ENCODE data around the gene ZNF396. TPM values are rescaled to one million over a fixed set of nuclear protein-coding genes. Genes with fewer than 3 reads are reported as not detected.

Gene ZNF396
- total RNA-seq (4.0 TPM), polyA plus RNA-seq (1.3 TPM)

DNA sequence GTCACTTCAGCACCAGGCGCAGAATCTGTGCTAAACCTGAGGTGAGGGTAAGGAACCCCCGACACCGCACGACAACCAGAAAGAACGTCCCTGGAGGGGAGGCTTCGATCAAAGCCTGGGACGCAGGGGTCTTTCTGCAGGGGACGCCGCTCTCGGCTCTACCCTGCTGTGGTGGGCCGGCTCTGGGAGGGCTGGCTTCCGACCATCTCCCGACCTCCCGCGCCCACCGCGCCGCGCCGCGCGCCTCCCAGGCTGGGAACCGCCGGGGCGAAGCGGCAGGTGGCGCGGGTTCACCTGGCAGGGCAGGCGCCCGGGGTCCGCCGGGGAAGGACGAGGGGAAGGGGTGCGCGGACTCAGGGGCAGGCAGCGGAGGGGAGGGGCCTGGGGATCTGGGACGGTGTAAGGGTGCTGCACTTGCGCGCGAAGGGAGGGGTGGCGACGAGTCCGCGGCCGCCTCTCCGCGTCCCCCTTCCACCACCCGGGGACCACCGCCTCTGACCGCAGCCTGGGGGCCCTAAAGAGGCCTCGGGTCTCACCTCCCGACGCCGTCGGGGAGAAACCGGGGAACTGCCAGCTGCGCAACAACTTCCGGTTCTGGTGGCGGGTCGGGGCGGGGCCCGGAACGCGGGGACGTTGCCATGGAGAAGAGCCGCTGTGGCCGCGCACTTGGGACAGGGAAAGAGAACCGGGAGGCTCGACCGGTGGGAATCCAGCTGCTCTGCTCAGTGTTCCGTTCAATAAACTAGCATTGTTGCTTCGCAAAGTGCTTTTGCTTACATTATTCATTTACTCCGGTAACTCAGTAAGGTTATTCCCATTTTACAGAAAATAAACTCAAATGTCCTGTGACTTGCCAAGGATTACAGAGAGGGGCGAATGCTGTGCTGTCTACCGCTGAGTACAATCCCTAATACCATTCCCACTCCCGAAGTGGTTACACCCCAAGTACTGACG lies at the start of gene ZNF396:
Gene ZNF396, minus strand, starts transcription at position 596 of the 954 bp plus-strand sequence. CDS start 3,045 bp downstream, outside the sequence.
- peak; percentile 17 for DNase-seq (ENCODE audit: extremely low spot score)
- 3% methylated on average over 78 of the region's 78 CpGs for WGBS
- Histone ChIP-seq H3K36me3 (ENCODE audit: insufficient read depth) (no peaks in the 10 kb centered on the region), H3K27ac (ENCODE audit: low read depth) (no peak within 1 kb of the TSS), H3K4me1 (ENCODE audit: insufficient read depth) (no peaks in the 10 kb centered on the region), H3K4me3 (ENCODE audit: low read depth, low read length) (peak within 1 kb of the TSS; percentile 89)

DNA sequence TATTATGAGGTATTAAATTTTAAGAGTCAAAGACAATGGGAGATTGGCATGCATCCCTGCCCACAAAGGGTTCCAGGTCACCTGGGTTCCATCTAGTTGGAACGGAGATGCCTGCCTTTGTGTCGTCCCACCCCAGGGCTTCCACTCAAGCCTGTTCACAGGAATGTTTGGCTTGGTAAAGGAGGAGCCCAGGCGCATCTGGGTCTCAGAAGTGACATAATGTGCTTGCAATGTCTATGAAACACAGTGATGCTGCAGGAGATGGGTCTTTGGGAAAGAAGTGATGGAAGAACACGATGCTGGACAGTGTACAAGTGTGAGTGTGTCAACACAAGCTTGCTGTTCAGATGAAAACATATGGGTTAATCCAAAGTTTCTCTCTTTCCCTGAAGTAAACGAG lies 49.6 kb upstream of the ZNF396 start:
- 83% methylated on average over 5 of the region's 5 CpGs for WGBS
- DNase-seq (ENCODE audit: extremely low spot score): no peak
- H3K4me1 ChIP-seq (ENCODE audit: insufficient read depth): no peaks in the 10 kb centered on the region
- H3K4me3 ChIP-seq (ENCODE audit: low read depth, low read length): no peak overlapping the region
- no peak overlapping the region for H3K27ac ChIP-seq (ENCODE audit: low read depth)
- no peaks in the 10 kb centered on the region for H3K36me3 ChIP-seq (ENCODE audit: insufficient read depth)

DNA sequence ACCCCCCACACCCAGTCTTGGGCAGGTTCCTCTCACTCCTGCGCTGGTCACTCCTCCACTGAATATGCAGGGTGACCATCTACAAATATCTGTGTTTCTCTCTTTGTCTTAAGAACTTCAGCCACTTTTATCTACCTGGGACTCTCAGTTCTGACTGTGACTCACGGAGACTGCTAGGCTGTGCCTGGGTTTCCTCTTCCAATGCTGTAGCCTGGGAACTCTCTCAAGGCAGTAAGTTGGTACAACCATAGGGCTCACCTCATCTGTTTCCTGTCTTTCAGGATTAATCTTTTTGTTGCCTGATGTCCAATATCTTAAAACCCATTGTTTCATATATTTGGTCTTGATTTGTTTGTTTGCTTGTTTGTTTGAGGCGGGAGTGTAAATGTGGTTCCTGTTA lies 47.2 kb upstream of the ZNF396 start:
- no peak for DNase-seq (ENCODE audit: extremely low spot score)
- Histone ChIP-seq H3K4me3 (ENCODE audit: low read depth, low read length) (no peak overlapping the region), H3K27ac (ENCODE audit: low read depth) (no peak overlapping the region), H3K4me1 (ENCODE audit: insufficient read depth) (no peaks in the 10 kb centered on the region), H3K36me3 (ENCODE audit: insufficient read depth) (no peaks in the 10 kb centered on the region)
- 82% methylated on average over 3 of the region's 3 CpGs for WGBS

DNA sequence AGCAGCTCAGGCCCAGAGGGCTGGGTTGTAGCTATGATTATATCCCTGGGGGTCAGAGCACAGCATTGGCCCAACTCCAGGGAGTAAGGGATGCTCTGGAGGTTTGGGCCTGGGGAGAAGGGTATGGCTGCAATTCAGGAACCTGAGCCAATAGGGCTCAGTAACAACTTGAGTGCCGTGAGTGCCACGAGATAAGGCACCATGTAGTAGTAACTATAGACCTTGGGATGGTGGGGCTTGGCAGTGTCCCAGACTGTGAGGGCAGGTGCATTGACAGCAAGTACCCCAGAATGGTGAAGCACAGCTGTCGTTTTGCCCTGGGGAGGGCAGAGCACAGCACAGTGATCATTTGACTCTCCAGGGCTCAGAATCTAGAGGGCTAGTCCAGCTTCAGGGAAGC lies 45.1 kb upstream of the ZNF396 start:
- no peak overlapping the region for H3K4me3 ChIP-seq (ENCODE audit: low read depth, low read length)
- H3K27ac ChIP-seq (ENCODE audit: low read depth): no peak overlapping the region
- 52% methylated on average over 3 of the region's 3 CpGs for WGBS
- DNase-seq (ENCODE audit: extremely low spot score): no peak
- no peaks in the 10 kb centered on the region for H3K4me1 ChIP-seq (ENCODE audit: insufficient read depth)
- H3K36me3 ChIP-seq (ENCODE audit: insufficient read depth): no peaks in the 10 kb centered on the region

DNA sequence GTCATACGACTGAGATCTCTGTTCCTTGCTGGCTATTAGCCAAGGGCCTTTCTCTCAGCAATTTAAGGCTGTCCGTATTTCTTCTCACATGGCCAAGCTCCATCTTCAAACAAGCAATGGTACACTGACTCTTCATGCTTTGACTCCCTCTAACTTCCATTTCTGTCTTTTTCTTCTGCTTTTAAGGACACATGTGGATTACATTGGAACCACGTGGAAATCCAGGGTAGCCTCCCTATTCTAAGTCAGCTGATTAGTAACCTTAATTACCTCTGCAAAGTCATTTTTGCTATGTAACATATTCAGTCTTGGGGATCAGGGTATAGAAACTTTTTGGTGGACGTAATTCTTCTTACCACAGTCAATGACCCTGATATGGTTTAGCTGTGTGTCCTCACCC lies 41.5 kb upstream of the ZNF396 start:
- Histone ChIP-seq H3K4me1 (ENCODE audit: insufficient read depth) (no peaks in the 10 kb centered on the region), H3K4me3 (ENCODE audit: low read depth, low read length) (no peak overlapping the region), H3K36me3 (ENCODE audit: insufficient read depth) (no peaks in the 10 kb centered on the region), H3K27ac (ENCODE audit: low read depth) (no peak overlapping the region)
- WGBS: 84% methylated on average over 4 of the region's 4 CpGs
- no peak for DNase-seq (ENCODE audit: extremely low spot score)

DNA sequence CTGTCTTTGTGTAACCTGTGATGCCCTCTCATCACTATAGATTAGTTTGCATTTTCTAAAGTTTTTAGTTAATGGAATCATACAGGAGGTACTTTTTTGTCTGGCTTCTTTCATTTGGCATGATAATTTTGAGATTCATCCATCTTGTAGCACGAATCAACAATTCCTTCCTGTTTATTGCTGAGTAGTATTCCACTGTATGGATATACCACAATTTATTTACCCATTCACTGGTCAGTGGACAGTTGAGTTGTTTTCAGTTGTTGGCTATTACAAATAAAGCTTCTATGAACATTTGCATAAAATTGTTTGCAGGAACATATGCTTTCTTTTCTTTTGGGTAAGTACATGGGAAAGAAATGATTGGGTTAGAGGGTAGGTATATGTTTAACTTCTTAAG lies 40.1 kb upstream of the ZNF396 start:
- no peak for DNase-seq (ENCODE audit: extremely low spot score)
- 59% methylated on average over 1 of the region's 1 CpG for WGBS
- H3K4me1 ChIP-seq (ENCODE audit: insufficient read depth): no peaks in the 10 kb centered on the region
- no peaks in the 10 kb centered on the region for H3K36me3 ChIP-seq (ENCODE audit: insufficient read depth)
- H3K27ac ChIP-seq (ENCODE audit: low read depth): no peak overlapping the region
- H3K4me3 ChIP-seq (ENCODE audit: low read depth, low read length): no peak overlapping the region

DNA sequence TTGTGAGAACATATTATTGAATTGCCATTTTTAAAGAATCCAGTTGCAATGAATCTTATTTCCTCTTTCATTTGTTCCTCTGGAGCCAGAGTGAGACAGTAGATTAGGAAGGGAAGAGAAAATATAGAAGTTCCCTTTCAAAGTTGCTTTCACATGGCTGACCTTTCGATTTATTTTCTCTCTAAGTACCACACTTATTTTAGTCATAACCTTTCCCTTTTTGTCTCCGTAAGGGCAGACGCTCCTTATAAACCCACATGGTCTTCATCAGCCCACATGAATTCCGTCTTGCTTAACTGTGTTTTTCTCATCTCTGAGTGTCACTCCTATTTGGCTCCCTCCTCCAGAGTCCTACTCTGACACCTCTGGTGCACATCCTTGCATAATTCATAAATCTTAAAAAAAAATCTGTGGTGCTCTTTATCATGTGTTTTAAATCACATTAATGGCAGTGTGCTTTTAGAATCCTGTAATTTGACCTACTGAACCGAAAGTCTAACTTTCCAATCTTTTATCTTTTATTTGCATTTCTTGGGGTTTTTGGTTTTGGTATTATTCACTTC lies 38.5 kb upstream of the ZNF396 start:
- H3K4me1 ChIP-seq (ENCODE audit: insufficient read depth): no peaks in the 10 kb centered on the region
- WGBS: 37% methylated on average over 5 of the region's 5 CpGs
- no peak overlapping the region for H3K4me3 ChIP-seq (ENCODE audit: low read depth, low read length)
- H3K27ac ChIP-seq (ENCODE audit: low read depth): no peak overlapping the region
- no peak for DNase-seq (ENCODE audit: extremely low spot score)
- no peaks in the 10 kb centered on the region for H3K36me3 ChIP-seq (ENCODE audit: insufficient read depth)

DNA sequence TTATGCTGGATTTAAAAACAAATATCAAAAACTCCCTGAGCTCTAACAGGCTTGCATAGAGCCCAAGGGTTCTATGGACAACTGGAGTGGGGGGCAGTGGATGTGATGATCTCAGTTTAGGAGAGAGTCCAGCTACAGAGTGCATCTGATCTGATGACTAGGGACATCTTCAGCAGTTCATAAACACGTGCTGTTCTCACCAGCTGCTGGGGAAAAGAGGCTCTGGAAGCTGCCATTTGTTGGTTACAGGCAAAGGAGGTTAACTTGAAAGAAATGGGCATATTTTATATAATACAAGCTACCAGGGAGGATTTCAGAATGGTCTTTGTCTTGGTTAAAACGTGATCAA lies 36.0 kb upstream of the ZNF396 start:
- H3K36me3 ChIP-seq (ENCODE audit: insufficient read depth): no peaks in the 10 kb centered on the region
- no peak overlapping the region for H3K27ac ChIP-seq (ENCODE audit: low read depth)
- WGBS: 29% methylated on average over 2 of the region's 2 CpGs
- no peak overlapping the region for H3K4me3 ChIP-seq (ENCODE audit: low read depth, low read length)
- H3K4me1 ChIP-seq (ENCODE audit: insufficient read depth): no peaks in the 10 kb centered on the region
- no peak for DNase-seq (ENCODE audit: extremely low spot score)

DNA sequence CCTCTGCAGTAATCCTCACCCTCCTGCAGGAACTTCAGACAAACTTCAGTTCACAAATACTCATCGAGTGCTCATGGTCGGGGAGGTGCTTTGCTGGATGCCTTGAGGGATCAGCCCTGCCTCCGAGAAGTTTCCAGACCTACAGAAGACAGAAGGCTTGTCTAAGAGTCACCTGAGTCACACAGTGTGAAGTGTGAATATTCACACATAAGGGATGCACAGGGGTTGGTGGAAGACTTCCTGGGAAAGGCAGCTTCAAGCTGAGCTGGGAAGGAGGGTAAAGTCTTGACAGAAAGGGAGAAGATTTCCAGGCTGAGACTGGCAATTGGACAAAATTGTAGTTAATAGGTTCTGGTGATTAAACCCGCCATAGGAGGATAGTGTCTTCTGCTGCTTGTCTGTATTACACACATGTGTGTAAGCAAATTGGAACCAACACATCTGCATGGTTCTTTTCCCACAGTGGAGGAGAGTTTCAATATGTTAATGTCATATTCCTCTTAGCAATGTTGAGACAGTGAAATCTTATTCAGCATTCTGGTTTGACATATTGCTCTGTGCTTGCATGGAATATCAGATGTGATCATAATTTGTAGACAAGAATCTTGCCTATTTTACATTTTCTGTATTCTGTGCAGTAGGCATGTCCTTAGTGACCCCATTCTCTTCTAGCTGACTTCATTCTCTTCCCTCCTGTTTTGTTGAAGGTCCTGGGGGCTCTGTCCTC lies 34.7 kb upstream of the ZNF396 start:
- no peaks in the 10 kb centered on the region for H3K36me3 ChIP-seq (ENCODE audit: insufficient read depth)
- H3K27ac ChIP-seq (ENCODE audit: low read depth): no peak overlapping the region
- DNase-seq (ENCODE audit: extremely low spot score): no peak
- no peaks in the 10 kb centered on the region for H3K4me1 ChIP-seq (ENCODE audit: insufficient read depth)
- 81% methylated on average over 4 of the region's 4 CpGs for WGBS
- no peak overlapping the region for H3K4me3 ChIP-seq (ENCODE audit: low read depth, low read length)

DNA sequence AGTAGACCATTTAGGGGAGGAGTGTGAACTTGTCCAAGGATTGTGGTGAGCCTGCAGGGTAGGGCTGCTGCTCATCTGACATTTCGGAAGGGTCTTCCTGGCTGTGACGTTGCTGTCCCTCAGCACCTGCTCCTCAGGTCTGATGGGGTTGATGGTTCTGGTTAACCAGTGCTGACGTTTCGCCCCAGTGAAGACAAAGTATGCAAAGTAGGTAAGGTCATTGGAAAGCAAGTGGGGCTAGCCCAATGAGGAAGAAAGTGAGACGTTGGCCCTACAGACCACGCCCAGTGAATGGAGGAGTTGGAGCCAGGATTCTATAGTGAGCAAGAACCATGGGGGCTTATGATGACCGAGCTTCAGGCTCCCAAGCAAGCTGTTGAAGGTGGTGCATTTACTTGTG lies 33.4 kb upstream of the ZNF396 start:
- WGBS: 82% methylated on average over 7 of the region's 7 CpGs
- H3K4me3 ChIP-seq (ENCODE audit: low read depth, low read length): no peak overlapping the region

DNA sequence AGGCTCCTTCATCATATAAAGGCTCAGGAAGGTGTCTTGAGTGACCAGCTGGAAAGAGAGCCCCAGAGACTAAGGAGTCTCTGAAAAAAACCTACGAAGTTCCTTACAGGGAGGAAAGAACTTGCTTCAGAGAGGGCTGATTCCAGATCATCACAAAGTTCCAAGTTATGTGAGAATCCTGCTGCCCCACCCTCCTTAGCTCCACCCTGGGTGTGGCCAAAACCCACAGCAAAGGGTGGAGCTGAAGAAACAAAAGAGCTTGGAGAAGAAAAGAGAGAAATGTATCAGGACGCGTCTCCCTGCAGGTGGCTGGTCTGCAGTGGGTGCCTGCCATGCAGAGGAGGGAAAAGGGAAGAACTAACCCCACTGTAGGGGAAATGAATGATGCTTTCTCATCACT lies 32.8 kb upstream of the ZNF396 start:
- H3K4me1 ChIP-seq (ENCODE audit: insufficient read depth): no peaks in the 10 kb centered on the region
- WGBS: 73% methylated on average over 3 of the region's 3 CpGs
- H3K36me3 ChIP-seq (ENCODE audit: insufficient read depth): no peaks in the 10 kb centered on the region
- no peak for DNase-seq (ENCODE audit: extremely low spot score)
- no peak overlapping the region for H3K27ac ChIP-seq (ENCODE audit: low read depth)
- H3K4me3 ChIP-seq (ENCODE audit: low read depth, low read length): no peak overlapping the region

More for the DNA sequence above, 33.4 kb upstream of the ZNF396 start:
- no peak overlapping the region for H3K27ac ChIP-seq (ENCODE audit: low read depth)
- H3K36me3 ChIP-seq (ENCODE audit: insufficient read depth): no peaks in the 10 kb centered on the region
- no peak for DNase-seq (ENCODE audit: extremely low spot score)
- H3K4me1 ChIP-seq (ENCODE audit: insufficient read depth): no peaks in the 10 kb centered on the region

DNA sequence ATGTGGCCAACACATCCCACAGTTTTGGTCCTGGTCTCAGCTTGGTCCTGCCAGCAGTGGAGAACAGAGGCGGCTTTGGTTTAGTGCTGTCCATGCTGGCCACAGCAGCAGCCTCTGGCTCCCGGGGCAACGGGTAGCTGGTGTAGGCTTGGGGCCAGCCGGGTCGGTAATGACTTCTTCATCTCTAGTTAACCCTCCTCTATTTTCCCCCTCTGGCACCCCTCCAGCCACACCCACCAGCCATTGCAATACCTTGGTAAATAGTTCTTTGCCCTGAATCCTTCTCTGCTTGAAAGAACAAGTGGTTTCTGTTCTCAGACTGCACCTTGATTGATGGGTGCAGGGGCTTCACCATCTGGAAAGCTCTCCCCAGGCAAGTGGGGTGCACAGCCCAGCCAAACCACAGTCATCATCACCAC lies 31.7 kb upstream of the ZNF396 start:
- DNase-seq (ENCODE audit: extremely low spot score): peak; percentile 29
- WGBS: 84% methylated on average over 5 of the region's 5 CpGs
- Histone ChIP-seq H3K36me3 (ENCODE audit: insufficient read depth) (no peaks in the 10 kb centered on the region), H3K4me1 (ENCODE audit: insufficient read depth) (no peaks in the 10 kb centered on the region), H3K4me3 (ENCODE audit: low read depth, low read length) (no peak overlapping the region), H3K27ac (ENCODE audit: low read depth) (peak overlapping the region; percentile 56)

DNA sequence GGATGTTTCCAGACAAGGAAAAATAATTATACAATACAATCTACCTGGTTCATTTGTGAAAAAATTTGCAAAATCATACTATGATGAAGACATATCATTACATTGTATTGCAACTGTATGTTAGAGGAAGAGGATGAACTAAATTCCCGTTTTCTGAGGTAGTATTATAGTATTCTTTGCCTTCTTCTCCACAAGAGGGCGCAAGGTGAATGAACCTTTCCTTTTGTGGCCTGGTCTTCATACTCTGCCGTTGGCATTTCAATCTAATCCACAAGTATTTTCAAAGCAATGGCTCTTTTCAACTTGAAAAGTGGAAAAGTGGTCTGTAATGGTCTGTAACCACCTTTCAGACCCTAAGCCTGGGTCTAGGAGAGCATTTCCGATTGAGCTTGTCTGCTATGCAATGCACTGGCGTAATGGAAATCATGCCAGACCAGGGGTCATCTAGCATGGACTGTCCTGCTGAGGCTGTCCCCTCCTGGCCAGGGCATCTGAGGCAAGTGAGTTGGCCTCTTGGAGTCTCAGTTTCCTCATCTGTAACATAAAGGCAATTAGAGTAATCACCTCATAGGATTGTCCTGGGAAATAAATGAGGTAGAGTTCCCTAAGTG lies 30.8 kb upstream of the ZNF396 start:
- Histone ChIP-seq H3K4me3 (ENCODE audit: low read depth, low read length) (no peak overlapping the region), H3K27ac (ENCODE audit: low read depth) (no peak overlapping the region), H3K4me1 (ENCODE audit: insufficient read depth) (no peaks in the 10 kb centered on the region), H3K36me3 (ENCODE audit: insufficient read depth) (no peaks in the 10 kb centered on the region)
- peak; percentile 42 for DNase-seq (ENCODE audit: extremely low spot score)
- 34% methylated on average over 5 of the region's 5 CpGs for WGBS
